LNCAP (cell line): ENCODE data around the gene STRN3.

Source experiments
- TF ChIP-seq, protein P1 (sequence below): fragments of 450-650 bp; IDR thresholded peaks from 2 replicates; pipeline ENCODE4 v1.5.1; 2017; ENCODE audit warnings: mild to moderate bottlenecking

The STRN3 gene

DNA sequence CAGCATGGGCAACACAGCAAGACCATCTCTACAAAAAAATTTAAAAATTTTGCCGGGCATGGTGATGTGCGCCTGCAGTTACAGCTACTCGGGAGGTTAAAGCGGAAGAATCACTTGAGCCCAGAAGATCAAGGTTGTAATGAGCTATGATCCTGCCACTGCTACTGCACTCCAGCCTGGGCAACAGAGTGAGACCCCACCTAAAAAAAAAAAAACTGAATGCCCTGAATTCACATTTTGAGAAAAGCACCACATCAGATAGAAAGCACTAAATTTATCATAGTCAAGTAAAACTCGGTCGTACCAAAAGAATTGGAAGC, 24.9 kb downstream of the STRN3 start:
- TF ChIP-seq, protein P1, sequence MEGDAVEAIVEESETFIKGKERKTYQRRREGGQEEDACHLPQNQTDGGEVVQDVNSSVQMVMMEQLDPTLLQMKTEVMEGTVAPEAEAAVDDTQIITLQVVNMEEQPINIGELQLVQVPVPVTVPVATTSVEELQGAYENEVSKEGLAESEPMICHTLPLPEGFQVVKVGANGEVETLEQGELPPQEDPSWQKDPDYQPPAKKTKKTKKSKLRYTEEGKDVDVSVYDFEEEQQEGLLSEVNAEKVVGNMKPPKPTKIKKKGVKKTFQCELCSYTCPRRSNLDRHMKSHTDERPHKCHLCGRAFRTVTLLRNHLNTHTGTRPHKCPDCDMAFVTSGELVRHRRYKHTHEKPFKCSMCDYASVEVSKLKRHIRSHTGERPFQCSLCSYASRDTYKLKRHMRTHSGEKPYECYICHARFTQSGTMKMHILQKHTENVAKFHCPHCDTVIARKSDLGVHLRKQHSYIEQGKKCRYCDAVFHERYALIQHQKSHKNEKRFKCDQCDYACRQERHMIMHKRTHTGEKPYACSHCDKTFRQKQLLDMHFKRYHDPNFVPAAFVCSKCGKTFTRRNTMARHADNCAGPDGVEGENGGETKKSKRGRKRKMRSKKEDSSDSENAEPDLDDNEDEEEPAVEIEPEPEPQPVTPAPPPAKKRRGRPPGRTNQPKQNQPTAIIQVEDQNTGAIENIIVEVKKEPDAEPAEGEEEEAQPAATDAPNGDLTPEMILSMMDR, result no peak

DNA sequence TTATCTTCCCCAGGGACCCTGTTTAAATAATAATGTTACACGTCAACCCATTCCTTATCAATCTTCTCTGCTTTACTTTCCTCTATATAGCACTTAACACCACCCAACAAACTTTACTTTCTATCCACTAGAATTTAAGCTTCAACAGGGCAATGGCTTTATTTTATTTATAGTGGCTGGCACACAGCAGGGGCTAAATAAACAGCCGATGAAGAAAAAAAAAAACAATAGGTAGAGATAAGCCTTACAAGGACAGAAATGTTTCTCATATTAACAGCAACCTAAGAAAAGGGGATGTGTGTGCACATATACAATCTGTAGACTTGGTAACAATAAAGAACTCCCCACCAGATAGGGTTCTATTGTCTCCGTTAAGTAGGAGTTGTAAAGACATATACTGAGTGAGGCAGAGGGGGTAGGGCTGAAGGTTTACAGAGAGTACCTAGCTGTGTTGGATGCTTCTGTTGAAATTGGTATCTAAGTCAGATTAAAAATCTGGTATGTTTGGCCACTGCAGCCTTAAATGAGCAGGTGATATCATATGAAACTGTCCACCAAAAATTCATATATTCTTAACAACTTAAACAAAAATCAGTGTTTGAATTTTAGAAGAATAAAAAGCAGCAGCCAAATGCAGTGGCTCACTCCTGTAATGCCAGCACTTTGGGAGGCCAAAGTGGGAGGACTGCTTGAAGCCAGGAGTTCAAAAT, 25.4 kb downstream of the STRN3 start:
- TF ChIP-seq, protein P1, result no peak

DNA sequence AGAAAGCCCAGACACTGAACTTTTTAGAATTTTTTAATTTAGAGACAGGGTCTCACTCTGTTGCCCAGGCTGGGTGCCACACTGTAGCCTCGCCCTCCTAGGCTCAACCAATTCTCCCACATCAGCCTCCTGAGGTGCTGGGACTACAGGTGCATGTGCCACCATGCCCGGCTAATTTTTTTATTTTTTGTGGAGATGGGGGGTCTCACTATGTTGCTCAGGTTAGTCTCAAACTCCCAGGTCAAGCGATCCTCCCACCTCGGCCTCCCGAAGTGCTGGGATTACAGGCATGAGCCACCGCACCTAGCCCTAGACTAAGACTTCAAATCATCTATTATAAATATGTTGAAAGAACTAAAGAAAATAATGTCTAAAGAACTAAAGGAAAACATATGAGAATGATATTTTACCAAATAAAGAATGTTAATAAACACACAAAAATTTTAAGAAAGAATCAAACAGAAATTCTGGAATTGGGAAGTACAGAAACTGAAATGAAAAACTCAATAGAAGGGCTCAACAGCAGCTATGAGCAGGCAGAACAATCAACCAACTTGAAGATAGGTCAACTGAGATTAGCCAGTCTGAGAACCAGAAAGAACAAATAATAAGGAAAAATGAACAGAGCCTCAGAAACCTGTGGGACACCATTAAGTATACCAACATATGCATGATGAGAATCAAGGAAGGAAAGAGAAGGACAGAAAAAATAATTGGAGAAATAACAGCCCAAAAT, 27.0 kb downstream of the STRN3 start:
- TF ChIP-seq, protein P1, result no peak

DNA sequence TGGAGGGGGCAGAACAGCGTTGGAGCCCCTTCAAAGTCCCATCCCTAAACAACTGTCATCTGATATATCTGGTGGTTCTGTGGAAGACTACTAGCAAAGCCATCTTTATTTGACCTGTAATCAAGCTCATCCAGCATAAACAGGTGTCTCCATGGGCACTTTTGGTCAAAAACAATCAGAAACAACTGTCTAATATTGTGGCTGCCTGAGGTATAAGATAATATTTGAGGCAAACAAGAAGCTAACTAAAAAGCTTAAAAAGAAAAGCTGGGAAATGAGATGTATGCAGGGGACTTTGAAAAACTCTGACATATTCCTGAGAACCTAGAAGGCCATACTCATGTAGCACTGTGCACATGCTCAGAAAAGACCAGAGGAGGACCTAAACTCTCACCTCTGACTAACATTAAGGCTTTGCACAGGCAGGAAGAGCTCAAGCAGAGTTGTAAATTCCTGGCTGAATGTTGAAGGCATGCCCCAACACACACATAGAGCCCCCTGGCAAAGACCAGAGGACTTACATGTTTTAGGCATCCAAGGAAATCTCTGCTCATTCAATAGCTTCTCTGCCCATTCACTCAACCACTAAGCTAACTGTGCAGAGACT, 28.0 kb downstream of the STRN3 start:
- TF ChIP-seq, protein P1, result no peak

DNA sequence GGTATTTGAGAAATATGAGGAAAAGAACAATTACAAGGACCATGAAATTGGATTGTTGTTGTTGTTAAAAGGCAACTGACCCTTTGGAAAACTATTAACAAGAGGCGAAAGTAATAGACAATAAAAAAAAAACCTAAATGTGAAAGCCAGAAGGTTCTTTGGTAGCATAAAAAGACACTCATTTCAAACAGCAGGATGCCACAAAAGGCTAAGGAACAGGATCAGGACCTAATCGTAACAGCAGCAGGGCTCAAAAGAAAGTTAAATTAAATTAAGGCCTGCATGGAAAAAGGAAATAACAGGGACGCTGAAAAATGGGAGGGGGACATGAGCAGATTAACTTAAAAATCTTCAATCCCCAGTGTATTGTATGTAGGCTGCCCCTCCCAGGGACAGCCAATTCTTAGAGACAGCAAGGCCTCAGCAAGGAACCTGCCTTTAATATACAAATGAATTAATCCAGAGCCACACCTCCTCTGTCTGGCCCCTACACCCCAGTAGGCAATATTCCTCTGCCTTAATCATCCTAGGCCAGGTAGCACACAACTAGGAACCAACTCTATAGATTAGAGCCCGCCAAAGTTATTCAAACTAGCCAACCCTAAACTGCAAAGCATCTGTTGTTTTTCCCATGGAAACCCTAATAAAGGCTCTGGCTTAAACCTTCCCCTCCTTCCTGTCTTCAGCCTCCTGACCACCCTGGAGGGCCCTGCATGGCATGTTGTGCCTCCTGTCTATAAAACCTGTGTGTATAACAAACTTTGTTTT, 29.1 kb downstream of the STRN3 start:
- TF ChIP-seq, protein P1, result no peak

DNA sequence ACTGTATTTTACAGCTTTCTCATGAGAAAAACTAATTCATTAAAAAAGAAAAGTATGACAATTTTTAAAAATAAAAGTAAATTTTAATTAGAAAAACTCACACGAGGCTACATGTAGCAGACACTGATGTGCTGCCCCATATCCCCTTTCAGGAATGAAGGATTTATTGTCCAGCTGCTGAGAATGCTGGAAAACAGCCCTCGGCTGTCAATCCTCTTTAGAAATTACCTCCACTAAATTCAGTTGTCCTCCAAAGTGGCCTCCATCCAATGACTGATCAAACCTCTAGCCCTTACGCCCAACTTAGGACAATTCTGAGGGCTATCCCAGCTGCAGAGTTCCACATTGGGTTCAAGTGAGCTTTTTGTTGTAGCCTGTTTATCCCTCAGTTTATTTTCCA, 30.5 kb downstream of the STRN3 start:
- TF ChIP-seq, protein P1, result no peak
